Gastrocnemius medialis (tissue), 4 donors: Measurements from ENCODE around the gene MORN1.
"Not testable (repeated sequence)": the region's sequence is repeated elsewhere in the genome, so short reads cannot be mapped to it uniquely, and the experiment has no call there.

Source experiments
- CTCF ChIP-seq, 5 experiments: fragments of 450-650 bp in 3 of 5; fragments of 200-600 bp in 2 of 5; sonication (generic) in 2 of 5; IDR thresholded peaks in 4 of 5; conservative IDR thresholded peaks in 1 of 5; 1 replicate in 4 of 5; 2 replicates in 1 of 5; pipeline ENCODE4 v1.5.1; 2016 to 2019; ENCODE audit warnings: antibody characterized with exemption in 5 of 5, mild to moderate bottlenecking in 3 of 5, moderate library complexity in 3 of 5
- POLR2A ChIP-seq, 2 donors: fragments of 450-650 bp; IDR thresholded peaks; one replicate each; pipeline ENCODE4 v1.6.1; 2017; ENCODE audit warnings: antibody characterized with exemption in 2 of 2, mild to moderate bottlenecking in 2 of 2, moderate library complexity in 2 of 2

- not testable (repeated sequence) for TF ChIP-seq CTCF (IDR thresholded peaks at IDR 0.05 in 4 of 5, conservative IDR thresholded peaks at IDR 0.05 in 1 of 5); POLR2A (IDR thresholded peaks at IDR 0.05)
Observed at GRCh38 chr1:2327162-2327561, 64.2 kb downstream of the MORN1 start.
